ENCODE data around the gene ZNF33A. TPM values are rescaled to one million over a fixed set of nuclear protein-coding genes. Genes with fewer than 3 reads are reported as not detected.

Gene ZNF33A
- total and polyA plus RNA-seq, 2 experiments from 2014 or later, result 20.3 to 32.6 TPM

GRCh38 chr10:38038107-38038931 is 27.8 kb downstream of the ZNF33A start:
- Histone ChIP-seq H3K27ac (ENCODE audit: low read depth) (no peak overlapping the region), H3K27me3 (ENCODE audit: insufficient read depth) (no peaks in the 10 kb centered on the region), H3K4me2 (no peak overlapping the region), H4K20me1 (replicated peaks; ENCODE audit: insufficient read depth) (peaks cover 3% of the 10 kb centered on the region), H2AFZ (no peak overlapping the region), H3F3A (replicated peaks; ENCODE audit: low read depth) (no peaks in the 10 kb centered on the region), H3K4me3 (no peak overlapping the region), H3K9me2 (ENCODE audit: insufficient read depth) (no peaks in the 10 kb centered on the region), H3K36me3 (ENCODE audit: insufficient read depth) (no peaks in the 10 kb centered on the region), H3K4me1 (ENCODE audit: insufficient read depth) (no peaks in the 10 kb centered on the region), H3K79me2 (replicated peaks; ENCODE audit: insufficient read depth) (no peaks in the 10 kb centered on the region; the same call in 1 of the 2 replicates)
- H3K4me3 Mint-ChIP-seq, result no peak overlapping the region
- TF ChIP-seq EZH2 (IDR thresholded peaks at IDR 0.05; ENCODE audit: low read depth, unreplicated experiment) (no peak), CREB1 (CRISPR knock-in tag; IDR thresholded peaks at IDR 0.05; ENCODE audit: low read depth) (no peak), ZNF114 (CRISPR knock-in tag; IDR thresholded peaks at IDR 0.05) (no peak), ZNF331 (CRISPR knock-in tag; IDR thresholded peaks at IDR 0.05; ENCODE audit: low read depth) (no peak), POLR2AphosphoS5 (IDR thresholded peaks at IDR 0.05; ENCODE audit: low read depth) (no peak), JUNB (IDR thresholded peaks at IDR 0.05; ENCODE audit: unreplicated experiment) (no peak), ZNF462 (CRISPR knock-in tag; IDR thresholded peaks at IDR 0.05) (no peak), EZH2phosphoT487 (IDR thresholded peaks at IDR 0.05; ENCODE audit: unreplicated experiment) (no peak), NANOG (IDR thresholded peaks at IDR 0.05; ENCODE audit: borderline replicate concordance) (no peak), ETS1 (IDR thresholded peaks at IDR 0.05) (no peak), STAT1 (IDR thresholded peaks at IDR 0.05; ENCODE audit: unreplicated experiment) (no peak), REST (IDR thresholded peaks at IDR 0.05; ENCODE audit: unreplicated experiment) (no peak)
- TF ChIP-seq, protein P1, sequence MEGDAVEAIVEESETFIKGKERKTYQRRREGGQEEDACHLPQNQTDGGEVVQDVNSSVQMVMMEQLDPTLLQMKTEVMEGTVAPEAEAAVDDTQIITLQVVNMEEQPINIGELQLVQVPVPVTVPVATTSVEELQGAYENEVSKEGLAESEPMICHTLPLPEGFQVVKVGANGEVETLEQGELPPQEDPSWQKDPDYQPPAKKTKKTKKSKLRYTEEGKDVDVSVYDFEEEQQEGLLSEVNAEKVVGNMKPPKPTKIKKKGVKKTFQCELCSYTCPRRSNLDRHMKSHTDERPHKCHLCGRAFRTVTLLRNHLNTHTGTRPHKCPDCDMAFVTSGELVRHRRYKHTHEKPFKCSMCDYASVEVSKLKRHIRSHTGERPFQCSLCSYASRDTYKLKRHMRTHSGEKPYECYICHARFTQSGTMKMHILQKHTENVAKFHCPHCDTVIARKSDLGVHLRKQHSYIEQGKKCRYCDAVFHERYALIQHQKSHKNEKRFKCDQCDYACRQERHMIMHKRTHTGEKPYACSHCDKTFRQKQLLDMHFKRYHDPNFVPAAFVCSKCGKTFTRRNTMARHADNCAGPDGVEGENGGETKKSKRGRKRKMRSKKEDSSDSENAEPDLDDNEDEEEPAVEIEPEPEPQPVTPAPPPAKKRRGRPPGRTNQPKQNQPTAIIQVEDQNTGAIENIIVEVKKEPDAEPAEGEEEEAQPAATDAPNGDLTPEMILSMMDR (conservative IDR thresholded peaks at IDR 0.05; ENCODE audit: low read depth in 2 of 2), result no peak
- H3K27me3 Mint-ChIP-seq (ENCODE audit: insufficient read depth, low read depth, poor library complexity), result no peaks in the 10 kb centered on the region
- H3K36me3 Mint-ChIP-seq (ENCODE audit: low read depth), result peaks cover 68% of the 10 kb centered on the region
- no peak overlapping the region for H3K27ac Mint-ChIP-seq
- H3K4me1 Mint-ChIP-seq, result no peaks in the 10 kb centered on the region
- DNase-seq (ENCODE audit: low spot score) (no peak), ATAC-seq (no peak)
- peaks cover 3% of the 10 kb centered on the region; the same call in 1 of the 3 replicates for H3K9me3 Mint-ChIP-seq
